GM19025 (cell line): ENCODE data around the gene PCDH9.
"Not testable (repeated sequence)": the region's sequence is repeated elsewhere in the genome, so short reads cannot be mapped to it uniquely, and the experiment has no call there.

ENCODE experiments used
- ATAC-seq: cut with Tn5 transposase; IDR thresholded peaks from one replicate; pipeline ENCODE4 v1.9.1; 2021; ENCODE audit warnings: mild to moderate bottlenecking, low read depth, moderate library complexity; ENCODE audit not compliant: unreplicated experiment

PCDH9 gene

DNA sequence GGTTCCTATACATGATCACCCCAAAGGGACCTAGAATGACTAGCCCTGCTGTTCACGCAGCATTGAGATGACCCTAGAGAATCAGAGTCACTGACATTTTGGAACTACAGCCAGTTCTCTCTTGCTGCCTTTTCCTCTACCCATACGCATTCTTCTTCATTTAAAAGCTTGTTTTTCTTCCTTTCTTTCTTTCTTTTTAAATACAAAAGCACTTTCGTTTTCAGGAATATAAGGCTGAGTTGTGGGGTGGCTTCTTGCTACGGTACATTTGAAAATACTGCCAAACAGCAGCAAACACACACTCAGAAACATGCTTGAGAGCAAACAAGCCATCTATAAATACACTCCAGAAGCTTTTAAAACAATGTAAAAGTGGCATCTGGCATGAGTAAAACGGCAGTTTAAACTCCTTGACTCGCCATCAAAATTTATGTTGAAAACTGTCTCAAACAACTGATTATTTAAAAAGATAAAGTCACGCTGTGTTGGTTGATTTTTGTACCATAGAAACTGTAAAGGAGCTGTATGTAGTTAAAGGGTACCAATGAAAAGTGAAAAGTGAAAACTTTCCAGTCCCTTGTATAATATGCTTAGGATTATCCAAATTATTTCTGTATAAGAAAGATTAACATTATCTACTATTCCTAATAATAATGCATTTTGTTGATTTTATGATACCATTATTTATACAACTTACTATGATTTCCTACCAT lies 95.6 kb downstream of the PCDH9 start:
- no peak for ATAC-seq

DNA sequence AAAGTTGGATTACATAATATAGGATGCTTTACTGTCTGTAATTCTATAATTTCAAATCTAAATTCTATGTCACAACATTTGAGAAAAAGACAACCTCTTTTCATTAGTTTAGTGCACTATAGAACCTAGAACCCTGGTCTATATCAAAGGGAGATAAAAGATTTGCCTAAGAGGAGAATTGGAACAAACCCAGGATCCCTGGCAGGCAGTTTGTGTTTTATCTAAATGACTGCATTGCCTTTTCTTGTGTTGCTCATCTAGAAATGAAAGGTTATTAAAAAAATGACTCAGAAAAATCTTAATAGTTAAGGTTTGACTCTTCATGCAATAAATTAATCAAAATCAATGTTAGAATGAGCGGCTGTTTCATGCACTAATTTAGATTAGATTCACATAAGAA lies 96.7 kb downstream of the PCDH9 start:
- ATAC-seq: no peak

DNA sequence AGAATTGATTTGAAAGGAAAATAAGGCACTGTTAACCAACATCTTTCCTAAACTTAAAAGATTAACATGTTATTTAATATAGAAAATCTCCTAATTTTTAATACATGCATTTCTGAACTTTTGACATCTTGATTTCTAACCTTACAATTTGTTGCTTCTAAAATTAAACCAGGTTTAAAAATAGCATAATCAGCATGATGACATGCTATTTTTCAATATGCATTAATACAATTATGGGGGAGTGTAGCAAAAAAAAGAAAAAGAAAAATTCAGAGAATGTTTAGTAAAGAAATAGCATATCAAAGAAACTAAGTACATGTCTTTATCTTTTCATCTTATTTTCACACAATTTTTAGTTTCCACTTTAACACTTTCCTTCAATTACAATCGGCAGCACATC lies 98.7 kb downstream of the PCDH9 start:
- ATAC-seq: no peak

DNA sequence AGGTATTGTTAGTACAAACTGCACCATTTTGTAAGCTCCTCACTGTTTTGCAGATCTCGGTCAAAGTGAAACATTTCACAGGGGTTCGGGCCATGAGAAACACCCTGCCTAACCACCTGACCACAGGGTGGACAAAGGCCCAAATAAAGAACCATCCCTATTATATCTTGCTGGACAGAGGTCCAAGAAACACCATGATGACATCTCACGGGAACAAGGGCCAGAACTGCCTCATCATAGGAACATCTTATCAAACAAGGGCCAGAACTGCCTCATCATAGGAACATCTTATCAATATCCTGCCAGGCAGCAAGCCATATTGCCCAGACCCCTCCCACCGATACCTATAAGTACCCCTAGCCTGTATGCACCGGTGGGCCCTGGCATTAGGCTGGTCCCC lies 99.7 kb downstream of the PCDH9 start:
- ATAC-seq: no peak

DNA sequence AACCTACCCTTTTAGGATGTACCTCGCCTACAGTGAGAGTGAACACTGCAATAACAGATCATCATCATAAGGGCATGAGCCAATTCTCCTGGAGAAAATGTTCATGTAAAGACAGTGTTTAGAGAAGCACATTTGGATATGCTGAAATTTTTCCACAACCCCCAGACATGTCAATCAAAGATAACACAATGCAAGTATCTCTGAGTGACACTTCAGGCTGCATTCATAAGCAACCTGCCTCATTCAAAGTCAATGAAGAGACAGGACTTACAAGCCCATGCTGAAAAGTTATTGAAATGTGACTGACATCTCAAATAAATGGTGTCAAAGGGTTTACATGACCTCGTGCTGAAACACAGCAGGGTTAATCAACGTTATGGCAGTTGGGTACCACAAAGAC lies 102.0 kb downstream of the PCDH9 start:
- no peak for ATAC-seq

DNA sequence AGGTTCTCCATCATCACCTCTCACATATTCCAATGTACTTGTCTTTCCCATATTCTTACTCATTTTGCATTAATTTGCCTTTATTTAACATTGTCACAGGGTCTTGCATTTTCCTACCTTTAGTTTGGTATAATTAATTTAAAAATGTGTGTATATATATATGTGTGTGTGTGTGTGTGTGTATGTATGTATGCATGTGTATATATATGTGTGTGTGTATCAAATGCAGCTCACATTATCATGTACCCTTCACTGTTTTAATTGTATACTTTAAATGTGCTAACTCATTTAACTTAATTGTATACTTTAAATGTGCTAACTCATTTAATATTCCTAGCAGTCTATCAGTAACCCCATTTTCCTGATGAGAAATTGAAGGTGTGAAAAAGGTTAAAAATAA lies 104.5 kb downstream of the PCDH9 start:
- ATAC-seq: no peak

DNA sequence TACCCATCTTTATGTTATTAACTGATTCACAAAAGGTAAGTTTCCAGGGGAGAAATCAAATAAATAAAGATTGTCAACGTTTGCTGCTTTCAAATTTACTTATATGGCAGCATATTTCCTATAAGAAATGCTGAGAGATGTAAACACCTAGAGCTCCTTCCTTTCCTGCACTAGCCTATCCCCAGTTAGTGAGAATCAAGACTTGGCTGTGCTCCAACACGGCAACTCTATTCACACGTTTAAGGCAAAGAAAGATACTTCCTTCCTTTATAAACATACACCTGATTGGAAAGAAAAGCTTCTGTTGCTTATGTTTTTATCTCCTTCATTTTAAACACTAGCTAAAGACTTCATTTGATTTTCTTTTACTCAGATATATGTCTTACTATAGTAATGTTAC lies 107.0 kb downstream of the PCDH9 start:
- ATAC-seq: no peak

DNA sequence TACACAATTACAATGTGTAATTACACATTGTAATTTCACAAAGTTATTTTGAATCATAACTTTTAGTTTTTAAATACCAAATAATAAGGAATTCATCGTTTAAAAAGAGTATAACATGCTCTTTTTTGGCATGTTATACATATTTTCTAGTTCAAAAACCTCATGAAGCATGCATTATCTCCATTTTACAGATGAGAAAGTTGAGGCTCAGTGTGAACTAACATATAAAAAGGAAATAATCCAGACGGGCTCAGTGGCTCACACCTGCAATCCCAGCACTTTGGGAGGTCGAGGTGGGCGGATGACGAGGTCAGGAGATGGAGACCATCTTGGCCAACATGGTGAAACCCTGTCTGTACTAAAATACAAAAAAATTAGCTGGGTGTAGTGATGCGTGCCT lies 107.9 kb downstream of the PCDH9 start:
- ATAC-seq: no peak

DNA sequence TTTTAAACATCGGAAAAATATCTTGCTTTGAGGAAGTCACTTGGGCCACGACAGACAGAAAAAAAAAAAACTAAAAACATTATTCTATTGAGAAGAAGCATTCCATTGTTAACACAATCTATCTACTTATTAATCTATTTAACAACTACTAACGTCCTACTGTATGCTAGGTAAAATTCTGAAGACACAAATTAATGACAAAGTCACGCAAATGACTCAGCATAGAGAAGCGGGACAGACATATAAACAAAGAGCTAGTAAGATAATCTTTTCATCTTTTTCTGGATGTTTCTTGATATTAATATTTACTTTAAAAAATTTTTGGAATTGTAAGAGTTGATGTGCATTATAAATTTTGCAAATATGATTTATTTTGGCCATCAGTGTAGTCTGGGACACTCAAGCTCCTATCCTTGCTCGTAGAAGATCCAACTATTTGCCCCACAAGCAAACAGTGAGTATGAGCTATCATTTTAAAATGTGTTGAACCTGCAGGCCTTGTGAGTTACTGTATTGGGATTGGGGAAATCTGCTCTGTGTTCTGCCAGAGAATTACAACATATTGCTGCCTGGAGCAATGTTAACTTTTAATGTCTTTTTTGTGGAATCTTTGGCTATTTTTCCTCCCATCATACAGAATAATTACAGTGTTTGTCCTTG lies 109.1 kb downstream of the PCDH9 start:
- ATAC-seq: no peak

DNA sequence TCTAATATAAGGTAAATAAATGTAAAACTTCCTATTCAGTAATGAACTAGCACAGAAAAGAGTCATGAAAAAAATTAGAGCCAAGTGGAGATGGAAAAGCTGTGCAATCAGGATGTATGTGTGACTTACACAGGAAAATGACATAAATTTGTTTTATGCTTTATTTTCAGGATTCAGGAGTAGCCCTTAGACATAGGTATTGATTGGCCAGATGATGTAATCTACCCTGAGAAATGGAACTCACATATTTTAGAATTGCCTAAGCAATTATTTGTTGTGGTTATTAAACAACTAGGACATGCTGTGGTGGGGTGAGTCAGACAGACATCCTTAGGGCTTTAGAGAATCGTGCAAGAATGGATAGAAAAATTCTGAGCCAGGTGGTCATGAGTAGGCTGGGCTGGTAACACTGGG lies 110.6 kb downstream of the PCDH9 start:
- no peak for ATAC-seq

DNA sequence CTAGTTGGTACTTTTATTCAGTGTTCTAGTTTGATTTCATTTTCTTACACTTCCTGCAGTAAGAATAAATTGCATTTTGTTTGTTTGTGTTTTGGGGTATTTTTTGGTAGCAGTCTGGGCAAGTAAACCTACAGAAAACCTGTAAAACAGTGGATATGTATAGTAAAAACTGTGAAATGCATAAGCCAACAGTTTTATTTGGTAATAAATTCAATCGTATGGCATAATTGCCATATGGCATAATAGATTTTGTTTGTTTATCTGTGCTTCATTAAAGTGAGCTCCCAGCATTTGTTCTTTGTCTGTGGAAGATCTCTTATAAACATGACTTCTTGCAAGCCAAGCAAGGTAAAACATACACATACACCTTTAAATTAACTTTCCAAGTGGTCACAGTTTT lies 111.9 kb downstream of the PCDH9 start:
- ATAC-seq: no peak

DNA sequence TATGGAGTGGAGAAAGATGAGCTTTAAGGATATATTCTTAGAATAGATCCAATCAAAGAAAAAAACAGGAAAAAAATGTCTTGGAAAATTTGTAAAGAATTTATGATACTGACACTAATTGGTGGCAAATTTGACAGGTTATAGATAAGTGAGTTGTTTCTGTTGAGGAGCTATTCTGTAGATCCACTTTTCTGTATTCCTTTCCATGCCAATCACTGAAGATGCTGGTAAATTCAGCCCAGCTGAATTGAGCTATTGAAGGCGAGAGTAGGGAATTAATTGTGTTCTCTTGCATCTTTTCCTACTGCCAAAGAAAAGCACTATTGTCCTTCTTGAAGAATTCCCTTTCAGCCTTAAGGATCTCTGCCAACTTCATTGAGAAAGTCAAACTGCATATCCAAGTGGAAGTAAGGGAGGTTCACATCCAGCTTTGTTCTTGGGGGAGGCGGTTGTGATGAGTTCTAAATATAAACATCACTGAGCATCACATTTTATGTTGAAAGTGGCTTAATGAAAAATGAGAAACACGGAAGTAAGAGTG lies 113.1 kb downstream of the PCDH9 start:
- no peak for ATAC-seq

DNA sequence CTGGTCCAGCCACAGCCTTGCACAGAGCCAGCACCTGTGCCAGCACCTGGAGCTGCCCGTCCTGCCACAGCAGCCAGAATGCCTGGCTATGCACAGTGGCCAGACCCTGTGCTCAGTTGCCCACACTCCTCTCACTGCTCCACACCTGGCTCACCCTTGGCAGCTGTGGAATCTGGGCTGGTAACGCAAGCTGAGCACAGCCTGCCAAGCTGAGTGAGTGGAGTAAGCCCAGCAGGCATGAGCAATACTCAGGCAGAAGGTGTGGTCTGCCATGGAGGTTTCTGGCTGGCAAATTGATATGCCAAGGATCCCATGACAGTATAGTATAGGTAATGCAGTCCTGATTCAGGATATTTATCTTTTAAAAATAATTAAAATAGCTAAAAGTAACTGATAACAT lies 122.2 kb downstream of the PCDH9 start:
- ATAC-seq: no peak

DNA sequence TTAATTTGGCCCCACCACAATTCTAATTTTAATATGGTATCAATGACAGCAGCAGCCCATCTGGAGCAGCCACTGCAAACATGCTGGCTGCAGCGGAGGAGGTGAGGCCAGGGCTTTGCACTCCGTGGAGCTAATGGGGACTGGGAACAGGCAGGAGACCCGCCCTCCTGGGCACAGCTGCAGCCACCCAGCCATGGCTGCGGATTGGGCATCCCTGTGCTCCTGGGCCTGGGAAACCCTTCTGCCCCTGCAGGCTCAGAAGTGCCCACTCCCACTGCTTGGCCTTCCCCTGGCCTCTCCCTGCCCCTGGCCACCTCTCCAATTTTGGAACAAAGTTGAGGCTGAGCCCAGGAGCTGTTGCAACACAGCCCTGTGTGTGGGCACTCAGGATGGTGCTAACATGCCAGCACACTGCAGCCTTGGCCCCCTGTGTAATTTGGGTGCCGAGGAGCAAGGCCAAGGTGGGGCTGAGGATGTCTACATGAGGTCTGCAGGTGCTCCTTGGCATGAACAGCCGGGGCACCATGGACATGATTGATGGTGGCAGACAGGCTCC lies 123.6 kb downstream of the PCDH9 start:
- no peak for ATAC-seq

DNA sequence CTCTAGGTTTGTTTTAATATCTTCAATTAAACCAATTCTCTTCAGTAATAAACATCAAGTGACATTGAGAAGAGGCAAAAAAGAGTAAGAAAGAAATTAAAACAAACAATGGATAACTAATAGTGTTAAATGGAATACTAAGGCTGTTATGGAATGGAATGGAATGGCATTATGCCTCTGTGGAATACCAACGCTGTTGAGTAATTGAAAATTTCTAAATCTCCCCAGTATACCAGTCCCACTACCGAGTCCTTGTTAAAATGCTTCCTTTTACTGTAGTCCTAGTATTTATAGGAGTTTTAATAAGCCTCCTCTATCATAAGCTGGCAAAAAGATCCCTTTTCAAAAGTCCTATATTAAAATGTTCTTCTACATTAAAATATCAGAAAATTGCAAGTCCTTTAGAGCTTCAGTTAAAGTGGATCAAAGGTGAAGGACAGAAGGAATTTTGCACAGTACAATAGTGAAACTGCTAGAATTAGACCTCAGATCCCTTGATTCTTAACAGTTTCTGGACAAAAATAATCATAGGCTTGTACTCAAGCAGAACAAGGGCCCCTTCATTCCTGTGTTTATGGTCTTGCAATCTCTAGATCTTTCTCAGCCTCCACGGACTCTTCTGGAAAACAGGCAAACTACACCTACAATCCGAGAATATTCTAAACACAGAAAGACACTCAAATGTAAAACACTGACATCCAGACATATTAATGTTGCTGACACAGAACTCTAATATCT lies 128.2 kb downstream of the PCDH9 start:
- no peak for ATAC-seq

DNA sequence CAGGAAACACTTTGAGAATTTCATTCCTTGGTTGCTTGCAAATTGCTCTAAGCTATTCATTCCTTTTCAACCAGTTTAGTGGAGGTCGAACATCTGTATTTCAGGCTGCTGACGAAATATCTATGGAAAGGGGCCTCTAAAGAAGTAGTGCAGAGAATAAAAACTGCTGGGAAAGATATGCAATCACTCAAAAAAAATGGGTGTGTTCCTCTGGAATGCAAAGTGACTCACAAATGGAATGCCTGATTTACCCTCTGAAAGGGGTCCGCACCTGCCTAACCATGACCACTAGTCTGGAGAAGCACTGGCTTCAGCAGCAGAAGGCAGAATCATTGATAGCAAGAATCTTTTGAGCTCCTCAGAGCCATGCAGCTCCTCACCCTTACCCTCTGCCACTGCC lies 129.4 kb downstream of the PCDH9 start:
- no peak for ATAC-seq

DNA sequence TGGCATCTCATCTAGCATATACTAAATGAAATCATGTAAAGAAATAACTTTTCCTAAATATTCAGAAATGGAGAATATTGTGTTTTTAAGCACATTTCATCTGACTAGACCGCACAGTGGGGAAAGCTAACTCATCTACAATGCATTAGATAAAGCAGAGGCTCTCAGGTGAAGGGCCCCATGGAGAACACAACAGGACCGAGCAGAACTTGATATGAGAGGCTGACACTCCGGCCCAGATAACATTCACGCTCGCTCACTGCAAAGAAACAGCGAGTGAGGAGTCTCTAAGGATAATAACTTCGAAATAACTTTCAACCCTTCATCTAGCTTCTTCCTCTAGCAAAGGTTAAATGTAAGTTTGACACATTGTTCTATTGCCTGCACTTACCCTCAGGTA lies 130.6 kb downstream of the PCDH9 start:
- ATAC-seq: no peak

DNA sequence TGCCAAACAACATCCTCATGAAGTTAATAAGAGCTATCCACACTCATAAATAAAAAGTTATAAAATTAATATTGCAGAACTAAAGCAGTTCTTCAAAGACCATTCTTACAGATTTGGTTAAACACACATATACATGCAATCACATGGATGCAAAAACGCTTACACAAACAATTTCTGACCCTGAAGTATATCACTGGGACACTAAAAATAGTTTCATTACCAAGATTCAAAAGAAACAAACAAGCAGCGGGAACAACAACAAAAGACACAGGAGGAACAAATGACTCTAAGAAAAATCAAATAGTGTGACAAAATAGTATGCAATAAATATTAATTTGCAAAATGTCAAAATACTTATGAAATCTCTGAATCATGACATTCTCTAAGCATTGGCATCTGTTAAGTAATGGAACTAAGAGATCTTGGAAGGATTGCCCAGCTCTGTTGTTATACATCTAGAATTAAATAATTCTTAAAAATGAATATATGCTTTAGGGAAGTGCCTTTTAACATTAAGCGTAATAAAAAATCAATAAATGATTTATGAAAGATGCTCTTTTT lies 132.2 kb downstream of the PCDH9 start:
- ATAC-seq: no peak

DNA sequence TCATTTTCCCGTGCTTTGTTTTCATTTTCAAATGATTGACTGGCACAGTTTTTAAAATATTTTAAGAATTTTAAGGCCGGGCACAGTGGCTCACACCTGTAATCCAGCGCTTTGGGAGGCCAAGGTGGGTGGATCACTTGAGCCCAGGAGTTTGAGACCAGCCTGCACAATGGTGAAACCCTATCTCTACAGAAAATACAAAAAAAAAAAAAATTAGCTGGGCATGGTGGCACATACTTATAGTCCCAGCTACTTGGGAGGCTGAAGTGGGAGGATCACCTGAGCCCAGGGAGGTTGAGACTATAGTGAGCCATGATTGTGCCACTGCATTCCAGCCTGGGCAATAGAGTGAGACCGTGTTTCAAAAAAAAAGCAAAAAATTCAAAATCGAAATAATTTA lies 133.2 kb downstream of the PCDH9 start:
- not testable (repeated sequence) for ATAC-seq

DNA sequence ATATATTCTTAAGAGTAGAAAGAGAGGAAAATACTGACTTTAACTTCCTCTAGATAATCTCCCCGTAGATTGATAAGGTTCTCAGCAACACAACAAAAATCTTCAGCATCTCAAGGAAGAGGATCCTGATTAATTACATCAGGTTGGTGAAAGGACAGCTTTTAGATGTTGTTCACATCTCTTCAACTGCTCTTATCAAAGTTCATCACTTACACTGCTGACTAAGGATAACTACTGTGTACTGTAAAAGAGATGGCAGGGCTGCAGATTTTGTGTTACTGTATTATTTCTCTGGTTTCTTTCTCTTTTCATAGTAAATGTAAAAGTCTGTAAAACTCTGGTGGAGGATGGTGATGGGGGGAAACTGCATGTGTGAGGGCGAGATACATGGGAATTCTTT lies 133.7 kb downstream of the PCDH9 start:
- ATAC-seq: no peak

DNA sequence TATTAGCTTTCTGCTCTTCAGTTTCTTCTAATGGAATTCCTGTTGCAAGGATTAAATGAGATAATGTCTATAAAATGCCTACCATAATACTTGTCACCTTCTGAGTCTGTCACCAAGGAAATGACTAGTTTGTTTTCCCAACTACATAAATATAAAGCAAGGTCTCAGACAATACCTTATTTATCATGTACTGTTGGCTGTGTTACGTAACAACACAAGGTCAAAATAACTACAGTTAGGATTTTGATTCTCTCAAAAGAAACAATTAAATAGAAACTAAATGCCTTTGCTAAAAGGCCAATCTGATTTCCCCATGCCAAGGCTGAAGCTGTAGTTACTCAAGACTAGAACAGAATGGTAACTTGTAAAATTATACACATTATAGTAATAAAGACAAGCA lies 134.5 kb downstream of the PCDH9 start:
- ATAC-seq: no peak
